ENCODE measurements around the gene BIRC7. TPM values are rescaled to one million over a fixed set of nuclear protein-coding genes. Genes with fewer than 3 reads are reported as not detected.

BIRC7 gene
- total RNA-seq, 2 experiments from 2014 or later: 5.1 to 5.3 TPM

GRCh38 chr20:63236116-63236837 lies 572 bp downstream of the BIRC7 start:
- DNase-seq (no peak), ATAC-seq (no peak)
- Mint-ChIP-seq H3K36me3 (ENCODE audit: low read depth) (no peaks in the 10 kb centered on the region), H3K4me1 (ENCODE audit: low read depth) (peaks cover 8% of the 10 kb centered on the region), H3K9me3 (no peaks in the 10 kb centered on the region), H3K27me3 (peaks cover 8% of the 10 kb centered on the region), H3K27ac (no peak overlapping the region), H3K4me3 (peak overlapping the region; percentile 5)
- TF ChIP-seq, protein P1, sequence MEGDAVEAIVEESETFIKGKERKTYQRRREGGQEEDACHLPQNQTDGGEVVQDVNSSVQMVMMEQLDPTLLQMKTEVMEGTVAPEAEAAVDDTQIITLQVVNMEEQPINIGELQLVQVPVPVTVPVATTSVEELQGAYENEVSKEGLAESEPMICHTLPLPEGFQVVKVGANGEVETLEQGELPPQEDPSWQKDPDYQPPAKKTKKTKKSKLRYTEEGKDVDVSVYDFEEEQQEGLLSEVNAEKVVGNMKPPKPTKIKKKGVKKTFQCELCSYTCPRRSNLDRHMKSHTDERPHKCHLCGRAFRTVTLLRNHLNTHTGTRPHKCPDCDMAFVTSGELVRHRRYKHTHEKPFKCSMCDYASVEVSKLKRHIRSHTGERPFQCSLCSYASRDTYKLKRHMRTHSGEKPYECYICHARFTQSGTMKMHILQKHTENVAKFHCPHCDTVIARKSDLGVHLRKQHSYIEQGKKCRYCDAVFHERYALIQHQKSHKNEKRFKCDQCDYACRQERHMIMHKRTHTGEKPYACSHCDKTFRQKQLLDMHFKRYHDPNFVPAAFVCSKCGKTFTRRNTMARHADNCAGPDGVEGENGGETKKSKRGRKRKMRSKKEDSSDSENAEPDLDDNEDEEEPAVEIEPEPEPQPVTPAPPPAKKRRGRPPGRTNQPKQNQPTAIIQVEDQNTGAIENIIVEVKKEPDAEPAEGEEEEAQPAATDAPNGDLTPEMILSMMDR (IDR thresholded peaks at IDR 0.05): no peak
- intact Hi-C loops (cut with micrococcal nuclease): no loop called here
- ChIA-PET CTCF (interaction anchor here (0.6 to 7.8 kb wide), 6 partner anchors 12 to 160 kb away, joined by 3 to 95 read pairs (median 8); no protein-coding TSS in a partner anchor), POLR2A (interaction anchor here (0.8 to 1.0 kb wide), 2 partner anchors 16 to 171 kb away, joined by 3 read pairs; no protein-coding TSS in a partner anchor)

GRCh38 chr20:63238031-63238430 lies 2.3 kb downstream of the BIRC7 start:
- ChIA-PET POLR2A (interaction anchor here (1.6 kb wide), 1 partner anchor 53 kb away, joined by 4 read pairs; no protein-coding TSS in a partner anchor), CTCF (interaction anchor here (0.8 to 7.8 kb wide), 2 partner anchors 14 to 54 kb away, joined by 3 to 95 read pairs; no protein-coding TSS in a partner anchor)
- H3K27ac Mint-ChIP-seq: no peak overlapping the region
- intact Hi-C loops (cut with micrococcal nuclease): no loop called here
- H3K36me3 Mint-ChIP-seq (ENCODE audit: low read depth): no peaks in the 10 kb centered on the region
- ATAC-seq: no peak
- no peaks in the 10 kb centered on the region for H3K27me3 Mint-ChIP-seq
- TF ChIP-seq, protein P1 (IDR thresholded peaks at IDR 0.05): no peak
- peaks cover 8% of the 10 kb centered on the region for H3K4me1 Mint-ChIP-seq (ENCODE audit: low read depth)
- H3K9me3 Mint-ChIP-seq: no peaks in the 10 kb centered on the region
- no peak for DNase-seq
- no peak overlapping the region for H3K4me3 Mint-ChIP-seq

DNA sequence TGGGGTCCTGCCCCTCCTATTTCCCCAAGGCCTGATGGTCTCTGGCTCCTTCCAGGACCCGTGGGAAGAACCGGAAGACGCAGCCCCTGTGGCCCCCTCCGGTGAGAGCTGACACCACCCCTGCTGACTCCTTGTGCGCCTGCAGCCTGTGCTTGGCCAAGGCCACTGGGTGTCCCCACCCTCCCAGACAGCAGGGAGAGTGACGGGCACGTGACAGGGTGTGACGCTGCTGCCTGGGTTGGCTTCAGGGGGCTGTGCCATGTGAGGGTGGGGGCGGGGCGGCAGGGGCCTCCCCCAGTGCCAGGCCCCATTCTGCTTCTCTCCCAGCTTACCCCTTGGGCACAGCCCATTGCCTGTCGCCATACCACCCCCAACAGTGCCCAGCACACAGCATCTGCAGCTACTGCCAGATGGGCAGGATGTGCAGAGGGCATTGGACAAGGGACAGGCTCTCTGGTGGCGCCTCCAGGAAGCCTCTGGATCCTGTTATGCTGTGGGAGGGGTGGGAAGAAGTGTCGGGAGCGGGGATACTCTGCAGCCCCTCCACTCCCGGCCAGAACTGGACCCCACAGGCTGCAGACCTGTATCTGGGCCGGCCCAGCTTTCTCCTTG lies 2.9 kb downstream of the BIRC7 start:
- Mint-ChIP-seq H3K27ac (no peak overlapping the region), H3K4me1 (ENCODE audit: low read depth) (peaks cover 8% of the 10 kb centered on the region), H3K27me3 (no peaks in the 10 kb centered on the region), H3K9me3 (no peaks in the 10 kb centered on the region), H3K4me3 (no peak overlapping the region), H3K36me3 (ENCODE audit: low read depth) (no peaks in the 10 kb centered on the region)
- TF ChIP-seq, protein P1 (IDR thresholded peaks at IDR 0.05): no peak
- POLR2A ChIA-PET: interaction anchor here (1.6 kb wide), 1 partner anchor 52 kb away, joined by 4 read pairs; no protein-coding TSS in a partner anchor
- DNase-seq: peak; percentile 46
- ATAC-seq: peak; percentile 42
- CTCF ChIA-PET: interaction anchor here (0.8 to 7.8 kb wide), 2 partner anchors 14 to 54 kb away, joined by 3 to 95 read pairs; no protein-coding TSS in a partner anchor
- intact Hi-C loops (cut with micrococcal nuclease): no loop called here

DNA sequence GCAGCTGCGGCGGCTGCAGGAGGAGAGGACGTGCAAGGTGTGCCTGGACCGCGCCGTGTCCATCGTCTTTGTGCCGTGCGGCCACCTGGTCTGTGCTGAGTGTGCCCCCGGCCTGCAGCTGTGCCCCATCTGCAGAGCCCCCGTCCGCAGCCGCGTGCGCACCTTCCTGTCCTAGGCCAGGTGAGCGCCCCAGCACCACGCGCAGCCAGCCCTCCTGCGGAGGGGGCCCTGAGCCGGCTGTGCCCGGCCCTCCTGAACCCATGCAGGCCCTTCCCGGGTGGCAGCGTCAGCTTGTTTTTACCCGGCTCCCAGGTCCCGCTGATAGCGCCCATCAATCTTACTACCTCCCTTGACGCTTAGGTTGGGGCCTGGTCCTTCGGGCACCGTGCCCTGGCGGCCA lies 3.7 kb downstream of the BIRC7 start:
- Mint-ChIP-seq H3K4me1 (ENCODE audit: low read depth) (peaks cover 8% of the 10 kb centered on the region), H3K27me3 (no peaks in the 10 kb centered on the region), H3K9me3 (no peaks in the 10 kb centered on the region), H3K36me3 (ENCODE audit: low read depth) (no peaks in the 10 kb centered on the region), H3K27ac (no peak overlapping the region), H3K4me3 (no peak overlapping the region)
- intact Hi-C loops (cut with micrococcal nuclease): no loop called here
- CTCF ChIA-PET: interaction anchor here (1.7 to 7.8 kb wide), 2 partner anchors 15 to 16 kb away, joined by 6 to 95 read pairs; no protein-coding TSS in a partner anchor
- ATAC-seq (no peak), DNase-seq (no peak)
- TF ChIP-seq, protein P1 (IDR thresholded peaks at IDR 0.05): no peak
- POLR2A ChIA-PET: no interaction called here

GRCh38 chr20:63240004-63240403 lies 4.3 kb downstream of the BIRC7 start:
- POLR2A ChIA-PET: no interaction called here
- no peaks in the 10 kb centered on the region for H3K36me3 Mint-ChIP-seq (ENCODE audit: low read depth)
- TF ChIP-seq, protein P1 (IDR thresholded peaks at IDR 0.05): no peak
- no peak overlapping the region for H3K4me3 Mint-ChIP-seq
- intact Hi-C loops (cut with micrococcal nuclease): no loop called here
- no peak overlapping the region for H3K27ac Mint-ChIP-seq
- peaks cover 5% of the 10 kb centered on the region for H3K4me1 Mint-ChIP-seq (ENCODE audit: low read depth)
- DNase-seq (no peak), ATAC-seq (no peak)
- CTCF ChIA-PET: interaction anchor here (1.4 to 1.7 kb wide), 2 partner anchors 16 to 57 kb away, joined by 3 to 6 read pairs; no protein-coding TSS in a partner anchor
- no peaks in the 10 kb centered on the region for H3K9me3 Mint-ChIP-seq
- H3K27me3 Mint-ChIP-seq: no peaks in the 10 kb centered on the region

Measured in activated CD8-positive, alpha-beta T cell treated with anti-CD3 and anti-CD28 coated beads for 36 hours (primary cell).